ENCODE measurements around the gene CACNB2. TPM values are rescaled to one million over a fixed set of nuclear protein-coding genes. Genes with fewer than 3 reads are reported as not detected.

CACNB2 gene
- total and polyA plus RNA-seq, 2 of the 13 experiments (the other 11 are each of a cell fraction or from before 2014, with no cell fraction given): not detected

DNA sequence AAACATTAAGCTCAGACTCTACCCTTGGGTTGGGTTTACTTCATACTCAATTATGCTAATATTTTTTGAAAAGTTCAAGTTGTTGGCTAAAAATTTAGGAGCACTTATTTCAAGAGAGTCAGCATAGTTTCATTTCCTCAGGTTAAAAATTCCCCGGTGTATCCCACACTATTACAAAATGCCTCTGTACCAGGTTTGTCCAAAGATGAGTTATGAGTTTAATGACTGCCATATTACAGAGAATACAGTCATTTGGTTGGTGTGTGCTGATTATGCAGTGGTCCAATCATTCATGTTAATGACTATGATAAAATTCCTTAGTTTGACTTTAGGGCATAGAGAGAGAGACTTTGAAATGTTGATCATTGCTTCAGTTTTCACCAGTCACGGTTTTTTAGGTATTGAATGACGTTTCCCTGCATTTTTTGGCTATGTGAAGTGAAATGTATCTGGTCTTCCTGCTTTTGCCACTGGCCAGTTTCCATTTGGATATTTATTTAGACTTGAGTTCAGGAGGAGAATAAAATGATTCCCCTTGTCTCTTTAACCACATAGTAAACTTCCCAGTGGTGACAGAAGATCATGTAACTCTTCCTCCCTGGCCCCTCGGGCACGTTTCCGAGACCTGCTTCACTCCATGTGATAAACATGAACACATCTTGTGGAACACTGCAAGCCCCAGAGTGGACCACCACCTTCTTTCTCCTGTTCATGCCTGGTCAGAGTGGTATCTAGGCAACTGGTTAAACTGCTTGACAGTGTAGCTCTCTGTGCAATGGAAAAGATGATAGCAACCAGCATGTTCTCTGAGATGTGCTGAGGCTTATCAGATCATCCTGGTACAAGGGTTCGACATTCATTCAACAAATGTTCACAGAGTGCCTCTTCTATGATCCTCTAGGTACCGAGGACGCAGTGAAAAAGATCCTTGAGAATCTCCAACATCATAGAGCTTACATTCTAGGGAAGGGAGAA, 153.6 kb downstream of the CACNB2 start:
- FAIRE-seq (no peak), ATAC-seq (no peak), DNase-seq (ENCODE audit: low spot score) (no peak)
- Histone ChIP-seq H3K9ac (ENCODE audit: insufficient read depth, low read depth, low read length) (no peak overlapping the region), H3K27ac (ENCODE audit: extremely low read length, insufficient read depth, low read length) (no peak overlapping the region), H3K36me3 (replicated peaks in 1 of 2; ENCODE audit: control insufficient read depth in 1 of 2, insufficient read depth in 2 of 2, low read length in 2 of 2) (no peaks in the 10 kb centered on the region), H3K4me3 (replicated peaks in 1 of 3; ENCODE audit: insufficient read depth in 1 of 3, low read depth in 2 of 3, low read length in 3 of 3) (no peak overlapping the region), H3K4me1 (ENCODE audit: insufficient read depth, low read length) (no peaks in the 10 kb centered on the region), H3K9me3 (ENCODE audit: low read length) (no peaks in the 10 kb centered on the region), H3K27me3 (ENCODE audit: control insufficient read depth in 1 of 2, insufficient read depth in 2 of 2, low read length in 2 of 2) (peaks cover 0 to 8% of the 10 kb centered on the region in 2 experiments; a peak in 2 of 5 replicates), H3K79me2 (ENCODE audit: insufficient read depth, low read length) (no peaks in the 10 kb centered on the region), H3K4me2 (ENCODE audit: low read depth, low read length) (no peak overlapping the region), H4K20me1 (ENCODE audit: insufficient read depth, low read length) (no peaks in the 10 kb centered on the region), H2AFZ (ENCODE audit: low read length) (no peak overlapping the region)
- no peak for TF ChIP-seq ZNF337 (CRISPR knock-in tag; IDR thresholded peaks at IDR 0.05; ENCODE audit: borderline replicate concordance, low read depth)
- no peak for TF ChIP-seq SNAPC2 (CRISPR knock-in tag; IDR thresholded peaks at IDR 0.05)
- no peak for TF ChIP-seq ZNF879 (CRISPR knock-in tag; IDR thresholded peaks at IDR 0.05)
- TF ChIP-seq ZSCAN31 (CRISPR knock-in tag; IDR thresholded peaks at IDR 0.05; ENCODE audit: low read depth): no peak
- TF ChIP-seq SMARCE1 (IDR thresholded peaks at IDR 0.05; ENCODE audit: borderline replicate concordance): no peak
- no TSS peak for BruUV-seq (replicated peaks)
- WGBS (ENCODE audit: low lambda C conversion rate): 2% methylated on average over 9 of the region's 9 CpGs
- in situ Hi-C loops (cut with HindIII; ENCODE audit: extremely low pct_ligation_motif_present, low pct_unique_long_range_greater_than_20kb): no loop called here
- intact Hi-C loops (cut with micrococcal nuclease; ENCODE audit: unreplicated experiment): no loop called here
- ChIA-PET CTCF (ENCODE audit: low intra/inter-chr PET ratio, low total read pairs) (no interaction called here), POLR2A (no interaction called here)

DNA sequence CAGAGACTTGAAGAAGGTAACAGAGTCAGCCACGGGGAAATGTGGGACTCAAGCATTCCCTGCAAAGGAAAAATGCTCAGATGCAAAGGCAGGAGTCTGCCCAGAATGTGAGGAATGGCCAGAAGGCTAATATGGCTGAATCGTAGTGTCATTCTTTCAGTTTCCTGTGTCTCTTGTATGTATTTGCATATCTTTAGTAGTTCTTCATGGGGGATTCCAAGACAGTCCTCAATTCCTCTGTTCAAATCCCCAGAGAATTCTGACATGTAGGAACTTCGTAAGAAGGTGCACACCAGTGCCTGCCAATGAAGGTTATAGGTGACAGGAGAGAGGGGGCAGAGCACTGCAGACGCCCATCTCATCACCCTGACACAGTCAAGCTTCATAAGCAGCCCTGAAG, 154.4 kb downstream of the CACNB2 start:
- in situ Hi-C loops (cut with HindIII; ENCODE audit: extremely low pct_ligation_motif_present, low pct_unique_long_range_greater_than_20kb): no loop called here
- no peak for FAIRE-seq
- TF ChIP-seq GABPA (IDR thresholded peaks at IDR 0.05; ENCODE audit: low read depth, low read length) (no peak), GABPA (CRISPR knock-in tag; IDR thresholded peaks at IDR 0.05; ENCODE audit: low read depth) (no peak), RBAK (CRISPR knock-in tag; IDR thresholded peaks at IDR 0.05) (no peak), KLF15 (CRISPR knock-in tag; IDR thresholded peaks at IDR 0.05; ENCODE audit: borderline replicate concordance) (no peak), MAFK (conservative IDR thresholded peaks at IDR 0.05 in 1 of 2, IDR thresholded peaks at IDR 0.05 in 1 of 2; ENCODE audit: low read length in 2 of 2) (no peak), ZNF772 (CRISPR knock-in tag; IDR thresholded peaks at IDR 0.05) (no peak), ZFY (CRISPR knock-in tag; IDR thresholded peaks at IDR 0.05) (no peak)
- TF ChIP-seq, protein P1, sequence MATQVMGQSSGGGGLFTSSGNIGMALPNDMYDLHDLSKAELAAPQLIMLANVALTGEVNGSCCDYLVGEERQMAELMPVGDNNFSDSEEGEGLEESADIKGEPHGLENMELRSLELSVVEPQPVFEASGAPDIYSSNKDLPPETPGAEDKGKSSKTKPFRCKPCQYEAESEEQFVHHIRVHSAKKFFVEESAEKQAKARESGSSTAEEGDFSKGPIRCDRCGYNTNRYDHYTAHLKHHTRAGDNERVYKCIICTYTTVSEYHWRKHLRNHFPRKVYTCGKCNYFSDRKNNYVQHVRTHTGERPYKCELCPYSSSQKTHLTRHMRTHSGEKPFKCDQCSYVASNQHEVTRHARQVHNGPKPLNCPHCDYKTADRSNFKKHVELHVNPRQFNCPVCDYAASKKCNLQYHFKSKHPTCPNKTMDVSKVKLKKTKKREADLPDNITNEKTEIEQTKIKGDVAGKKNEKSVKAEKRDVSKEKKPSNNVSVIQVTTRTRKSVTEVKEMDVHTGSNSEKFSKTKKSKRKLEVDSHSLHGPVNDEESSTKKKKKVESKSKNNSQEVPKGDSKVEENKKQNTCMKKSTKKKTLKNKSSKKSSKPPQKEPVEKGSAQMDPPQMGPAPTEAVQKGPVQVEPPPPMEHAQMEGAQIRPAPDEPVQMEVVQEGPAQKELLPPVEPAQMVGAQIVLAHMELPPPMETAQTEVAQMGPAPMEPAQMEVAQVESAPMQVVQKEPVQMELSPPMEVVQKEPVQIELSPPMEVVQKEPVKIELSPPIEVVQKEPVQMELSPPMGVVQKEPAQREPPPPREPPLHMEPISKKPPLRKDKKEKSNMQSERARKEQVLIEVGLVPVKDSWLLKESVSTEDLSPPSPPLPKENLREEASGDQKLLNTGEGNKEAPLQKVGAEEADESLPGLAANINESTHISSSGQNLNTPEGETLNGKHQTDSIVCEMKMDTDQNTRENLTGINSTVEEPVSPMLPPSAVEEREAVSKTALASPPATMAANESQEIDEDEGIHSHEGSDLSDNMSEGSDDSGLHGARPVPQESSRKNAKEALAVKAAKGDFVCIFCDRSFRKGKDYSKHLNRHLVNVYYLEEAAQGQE (IDR thresholded peaks at IDR 0.05; ENCODE audit: borderline replicate concordance in 1 of 2, low read depth in 1 of 2, low read length in 2 of 2): no peak
- TF ChIP-seq, protein P2, sequence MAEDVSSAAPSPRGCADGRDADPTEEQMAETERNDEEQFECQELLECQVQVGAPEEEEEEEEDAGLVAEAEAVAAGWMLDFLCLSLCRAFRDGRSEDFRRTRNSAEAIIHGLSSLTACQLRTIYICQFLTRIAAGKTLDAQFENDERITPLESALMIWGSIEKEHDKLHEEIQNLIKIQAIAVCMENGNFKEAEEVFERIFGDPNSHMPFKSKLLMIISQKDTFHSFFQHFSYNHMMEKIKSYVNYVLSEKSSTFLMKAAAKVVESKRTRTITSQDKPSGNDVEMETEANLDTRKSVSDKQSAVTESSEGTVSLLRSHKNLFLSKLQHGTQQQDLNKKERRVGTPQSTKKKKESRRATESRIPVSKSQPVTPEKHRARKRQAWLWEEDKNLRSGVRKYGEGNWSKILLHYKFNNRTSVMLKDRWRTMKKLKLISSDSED (CRISPR knock-in tag; IDR thresholded peaks at IDR 0.05): no peak

More for the DNA sequence above, 154.4 kb downstream of the CACNB2 start:
- CTCF ChIA-PET (ENCODE audit: low intra/inter-chr PET ratio, low total read pairs): no interaction called here
- no TSS peak for BruUV-seq (replicated peaks)
- peaks cover 0 to 8% of the 10 kb centered on the region in 2 experiments; a peak in 2 of 5 replicates for H3K27me3 ChIP-seq (ENCODE audit: control insufficient read depth in 1 of 2, insufficient read depth in 2 of 2, low read length in 2 of 2)
- POLR2A ChIA-PET: no interaction called here
- no peak overlapping the region for H3K9ac ChIP-seq (ENCODE audit: insufficient read depth, low read depth, low read length)
- no peaks in the 10 kb centered on the region for H3K4me1 ChIP-seq (ENCODE audit: insufficient read depth, low read length)
- H3K4me2 ChIP-seq (ENCODE audit: low read depth, low read length): no peak overlapping the region
- no peaks in the 10 kb centered on the region for H3K36me3 ChIP-seq (replicated peaks in 1 of 2; ENCODE audit: control insufficient read depth in 1 of 2, insufficient read depth in 2 of 2, low read length in 2 of 2)
- no peak for ATAC-seq
- DNase-seq (ENCODE audit: low spot score): no peak
- no peaks in the 10 kb centered on the region for H3K9me3 ChIP-seq (ENCODE audit: low read length)
- no peak overlapping the region for H3K27ac ChIP-seq (ENCODE audit: extremely low read length, insufficient read depth, low read length)
- no peaks in the 10 kb centered on the region for H3K79me2 ChIP-seq (ENCODE audit: insufficient read depth, low read length)
- intact Hi-C loops (cut with micrococcal nuclease; ENCODE audit: unreplicated experiment): no loop called here
- H2AFZ ChIP-seq (ENCODE audit: low read length): no peak overlapping the region
- H3K4me3 ChIP-seq (replicated peaks in 1 of 3; ENCODE audit: insufficient read depth in 1 of 3, low read depth in 2 of 3, low read length in 3 of 3): no peak overlapping the region
- WGBS (ENCODE audit: low lambda C conversion rate): 1% methylated on average over 4 of the region's 4 CpGs
- no peaks in the 10 kb centered on the region for H4K20me1 ChIP-seq (ENCODE audit: insufficient read depth, low read length)
